ENCODE data around the gene GFI1B.

DNA sequence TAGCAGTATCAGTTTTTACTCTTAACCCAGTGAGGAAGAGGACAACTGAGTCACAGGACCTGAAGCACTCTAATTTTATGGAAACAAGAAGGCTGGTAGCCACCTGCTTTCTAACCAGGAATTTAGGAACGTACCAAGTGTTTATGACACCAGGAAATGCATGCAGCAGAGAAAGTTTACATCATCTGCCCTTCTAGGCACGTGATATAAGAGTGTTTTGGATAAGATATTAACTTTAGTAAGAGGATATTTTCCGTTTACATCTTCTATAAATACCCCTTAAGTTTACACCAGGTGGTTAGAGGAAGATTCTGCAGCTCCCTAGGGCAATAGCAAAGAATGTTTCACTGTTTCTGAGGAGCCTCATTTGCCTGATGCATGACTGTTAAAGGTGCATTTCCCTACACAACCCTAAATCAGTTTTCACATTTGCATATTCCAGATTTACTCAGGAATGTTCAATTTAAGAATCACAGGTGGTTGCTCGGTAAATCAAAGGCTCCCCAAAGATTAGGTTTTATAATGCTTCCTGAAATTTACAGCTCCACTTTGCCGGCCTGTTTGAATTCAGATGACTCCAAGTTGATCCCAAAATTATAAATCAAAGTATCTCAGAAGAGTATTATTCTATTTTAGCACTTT, 35.8 kb upstream of the GFI1B start:
- TF ChIP-seq, protein P1, sequence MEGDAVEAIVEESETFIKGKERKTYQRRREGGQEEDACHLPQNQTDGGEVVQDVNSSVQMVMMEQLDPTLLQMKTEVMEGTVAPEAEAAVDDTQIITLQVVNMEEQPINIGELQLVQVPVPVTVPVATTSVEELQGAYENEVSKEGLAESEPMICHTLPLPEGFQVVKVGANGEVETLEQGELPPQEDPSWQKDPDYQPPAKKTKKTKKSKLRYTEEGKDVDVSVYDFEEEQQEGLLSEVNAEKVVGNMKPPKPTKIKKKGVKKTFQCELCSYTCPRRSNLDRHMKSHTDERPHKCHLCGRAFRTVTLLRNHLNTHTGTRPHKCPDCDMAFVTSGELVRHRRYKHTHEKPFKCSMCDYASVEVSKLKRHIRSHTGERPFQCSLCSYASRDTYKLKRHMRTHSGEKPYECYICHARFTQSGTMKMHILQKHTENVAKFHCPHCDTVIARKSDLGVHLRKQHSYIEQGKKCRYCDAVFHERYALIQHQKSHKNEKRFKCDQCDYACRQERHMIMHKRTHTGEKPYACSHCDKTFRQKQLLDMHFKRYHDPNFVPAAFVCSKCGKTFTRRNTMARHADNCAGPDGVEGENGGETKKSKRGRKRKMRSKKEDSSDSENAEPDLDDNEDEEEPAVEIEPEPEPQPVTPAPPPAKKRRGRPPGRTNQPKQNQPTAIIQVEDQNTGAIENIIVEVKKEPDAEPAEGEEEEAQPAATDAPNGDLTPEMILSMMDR (conservative IDR thresholded peaks at IDR 0.05) = no peak
- TF ChIP-seq ZFX (IDR thresholded peaks at IDR 0.05) = no peak
